CD4-positive, alpha-beta T cell treated with Interleukin-4 for 4 hours (primary cell): ENCODE results near the gene PRRT4.

Experiments used
- DNase-seq: peaks from one replicate; pipeline ENCODE4 v3.0.0-alpha.2; 2020

Gene PRRT4

GRCh38 chr7:128341733-128342132, 19.8 kb downstream of the PRRT4 start:
- DNase-seq = no peak

DNA sequence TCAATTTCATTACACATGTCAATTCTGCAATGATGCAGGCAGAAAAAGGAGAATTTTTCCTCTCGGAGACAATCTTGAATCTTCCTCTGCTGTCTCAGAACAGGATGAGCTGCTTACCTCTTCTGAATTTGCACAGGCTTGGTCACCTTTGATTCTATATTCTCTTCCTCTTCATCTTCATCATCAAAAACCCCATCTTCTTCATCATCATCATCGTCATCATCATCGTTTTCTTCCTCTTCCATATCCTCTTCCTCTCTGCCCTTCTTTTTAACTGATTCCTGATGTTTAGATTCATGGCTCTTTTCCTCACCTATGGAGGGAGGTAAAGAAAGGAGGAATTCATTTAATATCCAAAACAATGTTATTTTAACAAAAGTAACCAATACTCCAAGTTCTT, 25.8 kb downstream of the PRRT4 start:
- no peak for DNase-seq

DNA sequence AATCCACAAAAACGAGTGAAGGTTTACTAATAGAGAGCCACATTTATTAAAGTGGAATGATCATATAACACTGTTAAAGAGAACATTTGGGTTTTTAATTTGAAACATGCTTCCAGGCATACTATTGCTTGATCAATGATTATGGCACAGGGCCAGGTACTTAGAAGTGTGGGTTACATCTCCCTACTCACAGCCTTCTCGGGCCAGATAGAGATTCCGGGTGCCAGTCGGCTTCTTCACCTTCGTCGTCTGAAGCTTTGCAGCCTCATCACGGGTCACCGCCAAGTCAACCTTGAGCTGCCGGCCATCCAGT, 37.2 kb downstream of the PRRT4 start:
- no peak for DNase-seq

DNA sequence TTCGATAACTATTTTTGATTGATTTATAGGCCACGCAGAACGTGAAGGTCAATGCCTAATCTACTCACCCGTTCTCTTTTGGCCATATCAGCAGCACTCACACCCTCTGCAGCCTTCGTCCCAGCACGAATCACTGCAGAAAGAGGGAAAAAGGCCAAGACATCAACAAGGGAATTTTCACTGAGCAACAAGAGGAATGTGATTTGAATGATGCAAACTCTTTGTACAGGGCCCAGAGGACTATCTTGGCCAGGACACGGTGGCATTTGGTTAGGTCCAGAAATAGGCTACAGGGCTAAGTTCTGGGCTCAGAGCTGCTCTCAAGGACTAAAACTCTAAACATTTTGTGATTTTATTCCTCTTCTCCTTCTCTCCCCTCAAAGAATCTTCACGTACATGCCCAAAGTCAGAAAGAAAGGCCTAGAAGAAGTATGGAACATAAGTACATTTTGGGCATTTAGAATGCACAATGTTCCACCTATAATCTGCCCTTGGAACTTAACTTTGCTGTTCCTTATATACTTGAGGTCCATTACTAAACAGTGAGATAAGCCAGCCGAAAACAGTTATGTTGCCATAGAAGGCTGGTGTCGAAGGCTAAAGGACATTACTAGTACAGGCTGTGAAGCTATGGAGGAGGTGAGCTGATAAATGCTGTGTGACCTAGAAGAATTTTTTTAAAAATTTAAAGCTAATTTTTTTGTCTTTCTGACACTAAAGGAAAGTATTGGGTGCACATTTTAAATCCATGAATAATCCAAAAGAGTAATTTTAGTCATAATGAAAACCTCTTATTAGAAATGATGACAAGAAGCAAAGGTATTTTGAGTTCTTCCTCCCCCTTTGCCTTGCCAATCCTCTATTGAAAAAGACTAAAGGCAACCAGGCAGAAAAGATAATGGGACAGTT, 37.8 kb downstream of the PRRT4 start:
- no peak for DNase-seq

DNA sequence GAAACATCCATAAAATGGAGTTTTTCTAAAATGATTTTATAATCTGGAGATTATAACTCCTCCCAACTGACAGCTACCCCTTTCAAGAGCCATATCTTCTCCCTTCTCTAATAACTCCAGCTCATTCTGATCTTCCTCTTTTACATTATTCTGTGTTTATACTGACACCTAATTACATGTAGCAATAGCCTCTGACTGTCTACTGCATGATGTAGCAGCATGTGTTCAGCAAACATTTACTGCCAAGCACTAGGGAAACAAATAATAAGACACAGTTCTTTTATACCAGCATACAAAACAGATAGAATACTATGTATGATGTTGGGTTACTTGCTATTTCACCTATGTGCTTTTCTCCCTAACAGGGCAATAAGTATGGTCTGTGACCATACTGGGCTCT, 38.5 kb downstream of the PRRT4 start:
- no peak for DNase-seq

DNA sequence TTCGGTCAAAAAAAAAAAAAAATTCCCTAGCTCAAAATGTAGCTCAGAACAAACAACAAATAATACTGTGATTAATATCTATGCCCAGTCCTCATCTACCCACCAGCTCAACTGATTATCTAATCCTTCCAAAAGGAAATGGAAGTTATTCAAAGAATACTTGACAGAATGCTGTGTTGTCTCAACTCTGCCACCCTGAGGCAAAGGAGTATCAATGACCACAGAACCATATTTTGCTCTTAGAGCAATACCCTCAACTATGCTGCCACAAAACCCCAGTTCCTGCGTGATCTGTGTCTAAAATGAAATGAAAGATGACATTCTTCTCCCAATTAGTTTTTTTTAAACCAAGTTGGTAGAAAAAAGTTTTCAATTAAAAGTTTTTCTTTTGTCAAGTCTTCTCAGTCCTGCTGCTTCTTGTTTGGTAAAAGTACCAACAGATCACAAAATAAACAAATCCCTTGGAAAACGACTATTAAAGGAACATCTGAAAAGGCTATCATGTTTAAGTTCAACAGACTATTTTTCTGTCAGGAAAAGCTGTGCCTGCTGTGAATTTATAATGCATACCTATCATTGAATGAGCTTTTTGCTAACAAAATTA, 39.3 kb downstream of the PRRT4 start:
- peak; percentile 49 for DNase-seq

DNA sequence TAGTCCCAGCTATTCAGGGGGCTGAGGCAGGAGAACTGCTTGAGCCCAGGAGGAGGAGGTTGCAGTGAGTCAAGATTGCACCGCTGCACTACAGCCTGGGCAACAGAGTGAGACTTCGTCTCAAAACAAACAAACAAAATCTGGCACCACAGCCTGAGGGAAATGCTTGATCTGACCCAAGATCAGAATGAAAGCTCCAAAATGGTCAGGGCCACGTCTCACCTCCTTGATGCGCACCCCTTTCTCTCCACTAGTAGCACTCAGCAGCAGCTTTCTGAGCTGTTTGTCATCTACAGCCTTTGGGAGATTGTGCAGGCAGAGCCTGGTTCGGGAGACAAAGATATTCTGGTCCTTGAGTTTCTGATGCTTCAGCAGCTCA, 40.5 kb downstream of the PRRT4 start:
- peak; percentile 27 for DNase-seq

DNA sequence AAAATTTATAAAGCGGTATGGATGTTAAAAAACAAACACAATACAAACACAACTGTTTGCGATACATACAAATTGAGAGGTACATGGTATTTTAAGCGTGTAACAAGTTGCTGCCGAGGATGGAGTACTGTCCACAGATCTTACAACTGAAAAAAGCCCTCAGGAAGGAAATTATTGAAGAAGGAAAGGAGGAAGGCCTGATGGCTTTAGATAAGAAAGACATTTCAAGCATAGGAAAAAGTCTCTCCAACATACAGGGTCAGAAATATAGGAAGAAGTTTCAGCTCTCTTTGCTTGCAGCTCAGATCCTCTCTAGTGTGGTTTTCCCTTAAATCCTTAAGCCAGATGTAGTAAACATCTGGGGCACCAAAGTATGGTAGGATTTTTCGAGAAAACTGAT, 42.8 kb downstream of the PRRT4 start:
- no peak for DNase-seq

- DNase-seq = no peak
These were observed 50.5 kb downstream of the PRRT4 start for GRCh38 chr7:128311013-128311412.

DNA sequence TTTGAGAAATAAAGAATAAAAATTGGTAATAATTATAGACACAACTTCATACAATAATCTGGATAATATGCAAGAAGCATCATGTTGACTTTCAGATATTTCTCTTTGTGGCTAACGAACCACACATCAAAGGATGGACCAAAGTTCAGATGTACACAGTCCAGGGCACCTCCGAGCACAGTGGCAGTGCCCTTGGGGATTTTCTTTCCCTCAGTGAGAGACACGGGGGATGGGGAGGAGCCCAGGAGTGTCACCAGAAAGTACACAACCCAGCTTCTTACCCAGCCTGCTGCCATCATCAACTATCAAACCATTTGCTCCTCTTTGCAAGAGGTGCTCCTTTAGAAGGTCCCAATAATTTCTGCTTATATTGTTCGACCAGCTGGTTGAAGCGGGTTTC, 51.0 kb downstream of the PRRT4 start:
- no peak for DNase-seq

DNA sequence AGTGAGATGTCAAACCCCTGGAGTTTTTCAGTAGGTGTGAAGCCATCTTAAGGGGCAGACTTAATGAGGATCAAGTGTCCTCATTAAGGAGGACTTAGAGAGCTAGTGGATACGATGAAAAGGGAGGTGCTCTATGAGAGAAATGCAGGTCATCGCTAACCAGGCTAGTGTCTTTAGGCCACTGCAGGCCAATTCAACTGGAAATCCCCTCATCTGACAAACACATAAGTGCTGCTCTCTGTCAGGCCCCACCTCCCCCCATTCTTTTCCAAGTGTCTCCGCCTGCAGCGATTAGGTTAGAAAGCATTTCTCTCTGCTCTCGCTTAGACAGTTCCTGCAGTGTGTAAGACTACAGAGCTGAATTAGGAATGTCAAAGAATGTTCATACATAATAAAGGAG, 51.5 kb downstream of the PRRT4 start:
- no peak for DNase-seq

DNA sequence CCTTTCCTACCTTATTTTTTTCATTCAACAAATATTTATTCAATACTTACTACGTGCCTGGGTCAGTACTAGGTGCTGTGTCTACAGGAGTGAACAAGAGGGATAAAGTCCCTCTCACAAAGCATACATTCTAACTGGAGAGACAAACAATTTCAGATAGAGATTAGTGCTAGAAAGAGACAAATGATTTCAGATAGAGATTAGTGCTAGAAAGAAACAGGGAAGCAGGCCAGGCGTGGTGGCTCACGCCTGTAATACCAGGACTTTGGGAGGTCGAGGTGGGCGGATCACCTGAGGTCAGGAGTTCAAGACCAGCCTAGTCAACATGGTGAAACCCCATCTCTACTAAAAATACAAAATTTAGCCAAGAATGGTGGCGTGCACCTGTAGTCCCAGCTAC, 52.4 kb downstream of the PRRT4 start:
- DNase-seq = no peak

DNA sequence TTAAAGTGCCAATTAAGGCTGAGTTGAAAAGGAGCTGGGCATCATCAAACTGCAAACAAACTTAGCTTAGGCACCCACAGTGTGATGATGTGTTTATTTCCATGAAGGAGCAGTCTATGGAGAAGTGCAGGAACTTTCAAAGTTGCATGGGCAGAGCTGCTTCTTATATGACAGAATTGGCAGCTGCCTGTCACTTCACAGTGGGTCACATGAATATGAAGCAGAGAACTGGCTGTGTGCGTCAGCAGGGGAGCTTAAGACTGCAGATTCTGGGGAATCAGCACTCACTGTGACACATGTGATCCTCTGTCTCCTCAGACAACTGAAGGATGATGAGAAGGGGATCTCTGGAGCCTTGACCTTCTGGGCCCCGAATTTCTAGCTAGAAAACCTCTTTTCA, 54.4 kb downstream of the PRRT4 start:
- no peak for DNase-seq

- DNase-seq = no peak
These were observed 57.3 kb downstream of the PRRT4 start for GRCh38 chr7:128304212-128304611.

DNA sequence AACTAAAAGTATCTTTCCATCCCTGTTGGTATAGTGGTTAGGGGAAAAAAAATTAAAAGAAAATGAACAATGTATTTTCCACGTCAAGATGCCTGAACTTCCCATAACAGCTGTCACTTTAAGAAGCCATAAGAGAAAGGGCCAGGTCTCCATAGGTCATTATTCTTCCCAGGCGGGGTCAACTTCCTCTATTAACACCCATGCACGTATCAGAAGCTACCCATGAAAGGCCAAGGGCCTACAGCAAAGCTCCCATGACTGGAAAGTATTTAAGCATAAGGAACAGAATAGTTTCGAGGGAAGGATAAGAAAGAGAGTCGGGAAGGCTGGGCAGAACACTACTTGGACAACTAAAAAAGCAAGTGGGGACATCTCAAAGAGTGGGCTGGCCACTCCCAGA, 57.8 kb downstream of the PRRT4 start:
- DNase-seq = no peak

DNA sequence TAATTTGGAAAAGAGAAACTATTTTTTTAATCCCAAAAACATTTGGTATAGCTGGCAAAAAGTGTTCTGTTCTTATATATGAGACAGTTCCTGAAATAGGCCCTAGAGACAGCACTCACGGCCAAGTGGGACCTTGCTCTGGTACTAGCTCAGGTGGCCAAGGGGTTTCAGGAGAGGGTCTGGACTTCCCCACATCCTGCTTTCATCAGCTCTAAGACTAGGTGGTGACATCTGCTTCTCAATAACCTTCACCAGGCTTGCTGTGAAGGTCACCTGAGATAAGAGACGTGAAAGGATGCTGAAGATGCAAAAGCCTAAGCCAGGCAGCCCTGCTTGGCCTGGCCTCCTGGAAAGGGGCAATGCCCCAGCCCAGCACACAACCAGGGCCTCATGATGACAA, 58.4 kb downstream of the PRRT4 start:
- no peak for DNase-seq

DNA sequence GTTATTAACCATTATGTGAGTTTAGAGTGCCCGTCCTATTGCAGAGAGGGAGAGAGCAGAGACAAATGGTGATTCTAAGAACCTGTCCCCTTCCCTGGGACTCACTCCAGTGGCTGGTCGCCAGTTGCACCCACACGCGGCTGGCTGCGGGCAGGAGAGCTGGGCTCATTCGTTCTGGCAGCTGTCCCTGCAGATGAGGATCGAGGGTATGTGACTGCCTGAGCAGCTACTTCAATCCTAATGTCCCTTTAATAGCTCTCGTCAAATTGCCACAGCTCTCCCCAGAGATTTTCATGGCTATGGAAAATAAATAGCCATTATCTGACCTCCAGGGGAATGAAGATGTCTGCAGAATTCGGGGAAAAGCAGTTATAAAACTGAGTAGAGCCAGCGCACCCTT, 59.4 kb downstream of the PRRT4 start:
- no peak for DNase-seq
